ENCODE measurements around the gene DLG1. TPM values are rescaled to one million over a fixed set of nuclear protein-coding genes. Genes with fewer than 3 reads are reported as not detected.

DLG1 gene
- total and polyA plus RNA-seq, 2 experiments from 2014 or later, result 27.6 to 98.0 TPM

- no peaks in the 10 kb centered on the region for H3K4me1 ChIP-seq (ENCODE audit: insufficient read depth)
- DNase-seq (ENCODE audit: low spot score), result no peak
- H3K9me2 ChIP-seq (ENCODE audit: insufficient read depth), result 0 out of 2 replicates have a peak, but pooled peaks cover 4% of the 10 kb centered on the region
- Mint-ChIP-seq H3K27ac (no peak overlapping the region), H3K4me3 (no peak overlapping the region), H3K4me1 (no peaks in the 10 kb centered on the region), H3K27me3 (ENCODE audit: insufficient read depth, low read depth, poor library complexity) (no peaks in the 10 kb centered on the region), H3K9me3 (peaks cover 9% of the 10 kb centered on the region; the same call in 1 of the 3 replicates), H3K36me3 (ENCODE audit: low read depth) (no peaks in the 10 kb centered on the region)
- H4K20me1 ChIP-seq (replicated peaks; ENCODE audit: insufficient read depth), result no peaks in the 10 kb centered on the region
- H3K36me3 ChIP-seq (ENCODE audit: insufficient read depth), result no peaks in the 10 kb centered on the region
- no peaks in the 10 kb centered on the region for H3F3A ChIP-seq (replicated peaks; ENCODE audit: low read depth)
- H3K4me2 ChIP-seq, result no peak overlapping the region
- TF ChIP-seq, protein P1, sequence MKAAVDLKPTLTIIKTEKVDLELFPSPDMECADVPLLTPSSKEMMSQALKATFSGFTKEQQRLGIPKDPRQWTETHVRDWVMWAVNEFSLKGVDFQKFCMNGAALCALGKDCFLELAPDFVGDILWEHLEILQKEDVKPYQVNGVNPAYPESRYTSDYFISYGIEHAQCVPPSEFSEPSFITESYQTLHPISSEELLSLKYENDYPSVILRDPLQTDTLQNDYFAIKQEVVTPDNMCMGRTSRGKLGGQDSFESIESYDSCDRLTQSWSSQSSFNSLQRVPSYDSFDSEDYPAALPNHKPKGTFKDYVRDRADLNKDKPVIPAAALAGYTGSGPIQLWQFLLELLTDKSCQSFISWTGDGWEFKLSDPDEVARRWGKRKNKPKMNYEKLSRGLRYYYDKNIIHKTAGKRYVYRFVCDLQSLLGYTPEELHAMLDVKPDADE (IDR thresholded peaks at IDR 0.05), result no peak
- TF ChIP-seq EZH2phosphoT487 (IDR thresholded peaks at IDR 0.05; ENCODE audit: unreplicated experiment), result no peak
- no peak for TF ChIP-seq CREB1 (CRISPR knock-in tag; IDR thresholded peaks at IDR 0.05; ENCODE audit: low read depth)
- no peak for TF ChIP-seq ZNF462 (CRISPR knock-in tag; IDR thresholded peaks at IDR 0.05)
- no peak for TF ChIP-seq REST (IDR thresholded peaks at IDR 0.05; ENCODE audit: unreplicated experiment)
- H2AFZ ChIP-seq, result no peak overlapping the region
- H3K79me2 ChIP-seq (replicated peaks; ENCODE audit: insufficient read depth), result no peaks in the 10 kb centered on the region
- no peaks in the 10 kb centered on the region for H3K27me3 ChIP-seq (ENCODE audit: insufficient read depth)
- no peak overlapping the region for H3K4me3 ChIP-seq
- ATAC-seq, result no peak
- no peak overlapping the region for H3K27ac ChIP-seq (ENCODE audit: low read depth)
Measured at GRCh38 chr3:197320582-197320981, 22.2 kb upstream of the DLG1 start.
